Stimulated activated naive B cell treated with anti-CD40 and anti-IgM and Interleukin-4, amounts not matched to agents 10 μg/mL and 1 μg/mL and 100 μg/mL, for 72 hours (primary cell): ENCODE measurements around the gene CDC26.
A peak's percentile ranks its signal among the peaks of the same experiment; 100 is the strongest.
"Not testable (repeated sequence)": the region's sequence is repeated elsewhere in the genome, so short reads cannot be mapped to it uniquely, and the experiment has no call there.

Source experiments
- ATAC-seq, 2 donors: fragments of 150-1000 bp; cut with Tn5 transposase; replicated peaks; 2 replicates each; pipeline ENCODE4 v1.10.0; 2021; ENCODE audit warnings: moderate library complexity in 1 of 2
- DNase-seq: peaks from one replicate; pipeline ENCODE4 v3.0.0; 2021
- H3K27ac Mint-ChIP-seq: one replicate; pipeline ENCODE4 v1.8.0; 2022; ENCODE audit warnings: mild to moderate bottlenecking, mixed read lengths
- H3K27me3 Mint-ChIP-seq, 2 donors: one replicate each; pipeline ENCODE4 v1.8.0; 2022; ENCODE audit warnings: mixed read lengths in 2 of 2
- H3K36me3 Mint-ChIP-seq, 2 donors: one replicate each; pipeline ENCODE4 v1.8.0; 2022; ENCODE audit warnings: mixed read lengths in 2 of 2, mild to moderate bottlenecking in 1 of 2
- H3K4me1 Mint-ChIP-seq, 2 donors: one replicate each; pipeline ENCODE4 v1.8.0; 2022; ENCODE audit warnings: mixed read lengths in 2 of 2, mild to moderate bottlenecking in 1 of 2
- H3K4me3 Mint-ChIP-seq, 2 donors: one replicate each; pipeline ENCODE4 v1.8.0; 2022; ENCODE audit warnings: mild to moderate bottlenecking in 2 of 2, mixed read lengths in 2 of 2, moderate library complexity in 1 of 2
- H3K9me3 Mint-ChIP-seq, 2 donors: one replicate each; pipeline ENCODE4 v1.8.0; 2022; ENCODE audit warnings: mixed read lengths in 2 of 2, mild to moderate bottlenecking in 1 of 2

CDC26 gene

GRCh38 chr9:113301548-113301947, 26.2 kb upstream of the CDC26 start:
- Mint-ChIP-seq H3K4me1 (peaks cover 0 to 12% of the 10 kb centered on the region in 2 donors), H3K9me3 (no peaks in the 10 kb centered on the region)
- no peak for DNase-seq

GRCh38 chr9:113299800-113300292, 24.5 kb upstream of the CDC26 start:
- no peak overlapping the region for H3K4me3 Mint-ChIP-seq
- H3K9me3 Mint-ChIP-seq = no peaks in the 10 kb centered on the region
- ATAC-seq (no peak), DNase-seq (no peak)
- peaks cover 14 to 17% of the 10 kb centered on the region in 2 donors for H3K27me3 Mint-ChIP-seq
- peaks cover 0 to 3% of the 10 kb centered on the region in 2 donors for H3K36me3 Mint-ChIP-seq
- peaks cover 0 to 14% of the 10 kb centered on the region in 2 donors for H3K4me1 Mint-ChIP-seq
- H3K27ac Mint-ChIP-seq = no peak overlapping the region

More at GRCh38 chr9:113301548-113301947, 26.2 kb upstream of the CDC26 start:
- Mint-ChIP-seq H3K27ac (no peak overlapping the region), H3K27me3 (peaks cover 14 to 17% of the 10 kb centered on the region in 2 donors), H3K36me3 (no peaks in the 10 kb centered on the region), H3K4me3 (no peak overlapping the region)
- no peak for ATAC-seq

- H3K27me3 Mint-ChIP-seq = peaks cover 14 to 17% of the 10 kb centered on the region in 2 donors
- peaks cover 0 to 14% of the 10 kb centered on the region in 2 donors for H3K4me1 Mint-ChIP-seq
Observed at GRCh38 chr9:113298924-113299770, 23.8 kb upstream of the CDC26 start.

GRCh38 chr9:113298311-113298710, 22.9 kb upstream of the CDC26 start:
- H3K9me3 Mint-ChIP-seq = no peaks in the 10 kb centered on the region

More at GRCh38 chr9:113298924-113299770, 23.8 kb upstream of the CDC26 start:
- ATAC-seq = no peak
- Mint-ChIP-seq H3K9me3 (no peaks in the 10 kb centered on the region), H3K36me3 (peaks cover 0 to 3% of the 10 kb centered on the region in 2 donors), H3K27ac (peak overlapping the region; percentile 79), H3K4me3 (no peak overlapping the region)
- DNase-seq = no peak

GRCh38 chr9:113296796-113297558, 21.6 kb upstream of the CDC26 start:
- Mint-ChIP-seq H3K27ac (no peak overlapping the region), H3K4me1 (peaks cover 0 to 14% of the 10 kb centered on the region in 2 donors), H3K36me3 (peaks cover 0 to 9% of the 10 kb centered on the region in 2 donors), H3K9me3 (no peaks in the 10 kb centered on the region), H3K4me3 (peak overlapping the region in 1 of 2 donors; percentile 14), H3K27me3 (peaks cover 7 to 8% of the 10 kb centered on the region in 2 donors)
- ATAC-seq (peak in 1 of 2 donors; percentile 63), DNase-seq (no peak)

More at GRCh38 chr9:113298311-113298710, 22.9 kb upstream of the CDC26 start:
- DNase-seq (no peak), ATAC-seq (no peak)
- no peak overlapping the region for H3K27ac Mint-ChIP-seq
- H3K27me3 Mint-ChIP-seq = peaks cover 14 to 17% of the 10 kb centered on the region in 2 donors
- peaks cover 0 to 14% of the 10 kb centered on the region in 2 donors for H3K4me1 Mint-ChIP-seq
- H3K36me3 Mint-ChIP-seq = peaks cover 0 to 3% of the 10 kb centered on the region in 2 donors
- H3K4me3 Mint-ChIP-seq = no peak overlapping the region

GRCh38 chr9:113296247-113296646, 20.9 kb upstream of the CDC26 start:
- not testable (repeated sequence) for DNase-seq, H3K27me3 Mint-ChIP-seq, H3K27ac Mint-ChIP-seq, H3K9me3 Mint-ChIP-seq, ATAC-seq, H3K4me3 Mint-ChIP-seq
- H3K4me1 Mint-ChIP-seq = peaks cover 0 to 14% of the 10 kb centered on the region in 2 donors
- peaks cover 5 to 16% of the 10 kb centered on the region in 2 donors for H3K36me3 Mint-ChIP-seq

GRCh38 chr9:113293285-113293878, 18.0 kb upstream of the CDC26 start:
- peaks cover 0 to 20% of the 10 kb centered on the region in 2 donors for H3K4me1 Mint-ChIP-seq
- ATAC-seq (no peak), DNase-seq (no peak)
- H3K27me3 Mint-ChIP-seq = no peaks in the 10 kb centered on the region
- no peak overlapping the region for H3K4me3 Mint-ChIP-seq
- H3K9me3 Mint-ChIP-seq = no peaks in the 10 kb centered on the region
- peak overlapping the region; percentile 17 for H3K27ac Mint-ChIP-seq
- H3K36me3 Mint-ChIP-seq = peaks cover 16 to 29% of the 10 kb centered on the region in 2 donors

- DNase-seq = no peak
- Mint-ChIP-seq H3K4me3 (no peak overlapping the region), H3K36me3 (peaks cover 23 to 43% of the 10 kb centered on the region in 2 donors), H3K9me3 (no peaks in the 10 kb centered on the region), H3K27ac (no peak overlapping the region), H3K4me1 (peaks cover 0 to 6% of the 10 kb centered on the region in 2 donors), H3K27me3 (no peaks in the 10 kb centered on the region)
- ATAC-seq = no peak
Observed at GRCh38 chr9:113290052-113290607, 14.8 kb upstream of the CDC26 start.

- Mint-ChIP-seq H3K27ac (no peak overlapping the region), H3K4me1 (peaks cover 0 to 6% of the 10 kb centered on the region in 2 donors), H3K4me3 (no peak overlapping the region), H3K9me3 (no peaks in the 10 kb centered on the region), H3K27me3 (no peaks in the 10 kb centered on the region), H3K36me3 (peaks cover 23 to 47% of the 10 kb centered on the region in 2 donors)
- DNase-seq (no peak), ATAC-seq (no peak)
Observed at GRCh38 chr9:113289091-113289490, 13.7 kb upstream of the CDC26 start.

GRCh38 chr9:113281356-113281755, 6.0 kb upstream of the CDC26 start:
- no peak for DNase-seq

GRCh38 chr9:113278840-113279239, 3.5 kb upstream of the CDC26 start:
- ATAC-seq = no peak
- Mint-ChIP-seq H3K27ac (no peak overlapping the region), H3K4me3 (no peak overlapping the region)

More at GRCh38 chr9:113281356-113281755, 6.0 kb upstream of the CDC26 start:
- H3K36me3 Mint-ChIP-seq = peaks cover 38 to 63% of the 10 kb centered on the region in 2 donors
- H3K9me3 Mint-ChIP-seq = no peaks in the 10 kb centered on the region
- H3K27ac Mint-ChIP-seq = peak overlapping the region; percentile 33
- H3K27me3 Mint-ChIP-seq = no peaks in the 10 kb centered on the region
- ATAC-seq = no peak
- H3K4me1 Mint-ChIP-seq = peaks cover 17 to 18% of the 10 kb centered on the region in 2 donors
- H3K4me3 Mint-ChIP-seq = no peak overlapping the region

GRCh38 chr9:113274474-113275156, 757 bp downstream of the CDC26 start:
- no peaks in the 10 kb centered on the region for H3K9me3 Mint-ChIP-seq
- peak; percentile 21 for DNase-seq
- no peak overlapping the region for H3K4me3 Mint-ChIP-seq
- peaks cover 8 to 15% of the 10 kb centered on the region in 2 donors for H3K4me1 Mint-ChIP-seq
- H3K36me3 Mint-ChIP-seq = peaks cover 21 to 33% of the 10 kb centered on the region in 2 donors
- peak; percentile 18 to 24 for ATAC-seq
- no peaks in the 10 kb centered on the region for H3K27me3 Mint-ChIP-seq
- H3K27ac Mint-ChIP-seq = no peak overlapping the region

More at GRCh38 chr9:113278840-113279239, 3.5 kb upstream of the CDC26 start:
- no peak for DNase-seq
- Mint-ChIP-seq H3K36me3 (peaks cover 38 to 52% of the 10 kb centered on the region in 2 donors), H3K9me3 (no peaks in the 10 kb centered on the region), H3K4me1 (peaks cover 18 to 19% of the 10 kb centered on the region in 2 donors), H3K27me3 (no peaks in the 10 kb centered on the region)

- Mint-ChIP-seq H3K27me3 (no peaks in the 10 kb centered on the region), H3K27ac (no peak overlapping the region), H3K4me3 (no peak overlapping the region), H3K9me3 (no peaks in the 10 kb centered on the region), H3K36me3 (peaks cover 26 to 39% of the 10 kb centered on the region in 2 donors), H3K4me1 (peaks cover 0 to 9% of the 10 kb centered on the region in 2 donors)
- ATAC-seq (no peak), DNase-seq (no peak)
Observed at GRCh38 chr9:113269871-113270270, 5.5 kb downstream of the CDC26 start.
